Naive thymus-derived CD4-positive, alpha-beta T cell (primary cell): Measurements from ENCODE around the gene KCNH1. TPM values are rescaled to one million over a fixed set of nuclear protein-coding genes. Genes with fewer than 3 reads are reported as not detected.

Experiments used
- ATAC-seq: fragments of 150-1000 bp; cut with Tn5 transposase; 2 replicates; pipeline ENCODE4 v1.10.0; 2021; ENCODE audit warnings: mild to moderate bottlenecking, moderate library complexity
- CTCF ChIA-PET: fragments of 350-600 bp; sonication (Branson Sonifier 250); formaldehyde crosslinking; loops from one replicate; lab custom pipeline; 2021; ENCODE audit warnings: antibody characterized with exemption; lab: Charles Lee
- POLR2A ChIA-PET: fragments of 350-600 bp; sonication (Branson Sonifier 250); formaldehyde crosslinking; loops from one replicate; lab custom pipeline; 2021; ENCODE audit warnings: antibody characterized with exemption, inconsistent platforms; lab: Charles Lee
- DNase-seq, 9 donors: peaks; one replicate each; pipeline versions ENCODE4 v3.0.0 to v3.0.0-alpha.2; 2020 to 2022; ENCODE audit warnings: mixed read lengths in 1 of 9
- H3K27ac ChIP-seq: one replicate; pipeline ENCODE4 v1.7.0; 2013; ENCODE audit warnings: mild to moderate bottlenecking, low read depth, low read length, moderate library complexity
- H3K27me3 ChIP-seq, 2 donors: one replicate each; pipeline ENCODE4 v1.7.0; 2013; ENCODE audit warnings: low read length in 2 of 2, mild to moderate bottlenecking in 2 of 2, moderate library complexity in 2 of 2; ENCODE audit not compliant: control insufficient read depth in 2 of 2, insufficient read depth in 2 of 2
- H3K36me3 ChIP-seq, 3 experiments: 1 replicate in 2 of 3; 2 replicates in 1 of 3; pipeline ENCODE4 v1.7.0; 2013; ENCODE audit warnings: low read length in 3 of 3, mild to moderate bottlenecking in 3 of 3, moderate library complexity in 1 of 3; ENCODE audit not compliant: insufficient read depth in 3 of 3, control insufficient read depth in 2 of 3
- H3K4me1 ChIP-seq, 2 donors: one replicate each; pipeline ENCODE4 v1.7.0; 2013; ENCODE audit warnings: low read length in 2 of 2, mild to moderate bottlenecking in 2 of 2, moderate library complexity in 1 of 2; ENCODE audit not compliant: control insufficient read depth in 2 of 2, insufficient read depth in 2 of 2
- H3K4me3 ChIP-seq: 2 replicates; pipeline ENCODE4 v1.7.0; 2013; ENCODE audit warnings: mild to moderate bottlenecking, low read length
- H3K9me3 ChIP-seq, 3 experiments: 1 replicate in 2 of 3; 2 replicates in 1 of 3; pipeline ENCODE4 v1.7.0; 2013; ENCODE audit warnings: low read length in 3 of 3; ENCODE audit not compliant: control insufficient read depth in 2 of 3
- H3K27ac Mint-ChIP-seq, 9 donors: one replicate each; pipeline ENCODE4 v1.8.0; 2020 to 2022; ENCODE audit warnings: mixed read lengths in 9 of 9, mild to moderate bottlenecking in 8 of 9, moderate library complexity in 5 of 9, inconsistent platforms in 2 of 9
- H3K27me3 Mint-ChIP-seq, 5 donors: one replicate each; pipeline ENCODE4 v1.8.0; 2021 to 2022; ENCODE audit warnings: mixed read lengths in 5 of 5, mild to moderate bottlenecking in 1 of 5
- H3K36me3 Mint-ChIP-seq, 5 donors: one replicate each; pipeline ENCODE4 v1.8.0; 2020 to 2022; ENCODE audit warnings: mixed read lengths in 5 of 5, mild to moderate bottlenecking in 3 of 5, inconsistent platforms in 1 of 5
- H3K4me1 Mint-ChIP-seq, 7 donors: one replicate each; pipeline ENCODE4 v1.8.0; 2020 to 2022; ENCODE audit warnings: mixed read lengths in 7 of 7, mild to moderate bottlenecking in 3 of 7, inconsistent platforms in 1 of 7
- H3K4me3 Mint-ChIP-seq, 10 donors: one replicate each; pipeline ENCODE4 v1.8.0; 2020 to 2022; ENCODE audit warnings: mild to moderate bottlenecking in 10 of 10, mixed read lengths in 10 of 10, moderate library complexity in 6 of 10, inconsistent platforms in 2 of 10
- H3K9me3 Mint-ChIP-seq, 11 donors: one replicate each; pipeline ENCODE4 v1.8.0; 2020 to 2022; ENCODE audit warnings: mixed read lengths in 11 of 11, mild to moderate bottlenecking in 4 of 11, inconsistent platforms in 1 of 11, moderate library complexity in 1 of 11
- intact Hi-C, 2 donors: fragments of 100-400 bp; cut with micrococcal nuclease; formaldehyde crosslinking; loops; one replicate each; pipeline ENCODE4 v1.15.1; 2023
- polyA plus RNA-seq, 2 donors: library from polyadenylated mRNA; unstranded; fragments of 300-500 nt; fragmentation: Illumina TruSeq; gene quantifications; one replicate each; pipeline ENCODE4 v1.2.3, GENCODE V29; 2021
- total RNA-seq, 6 experiments: library from RNA in 5 of 6; stranded (reverse) in 5 of 6; gene quantifications; 1 replicate in 5 of 6; 2 replicates in 1 of 6; pipeline ENCODE4 v1.2.3 and lab custom pipeline; 2021 to 2026

The KCNH1 gene
- total and polyA plus RNA-seq, 7 experiments from 2014 or later = not detected

DNA sequence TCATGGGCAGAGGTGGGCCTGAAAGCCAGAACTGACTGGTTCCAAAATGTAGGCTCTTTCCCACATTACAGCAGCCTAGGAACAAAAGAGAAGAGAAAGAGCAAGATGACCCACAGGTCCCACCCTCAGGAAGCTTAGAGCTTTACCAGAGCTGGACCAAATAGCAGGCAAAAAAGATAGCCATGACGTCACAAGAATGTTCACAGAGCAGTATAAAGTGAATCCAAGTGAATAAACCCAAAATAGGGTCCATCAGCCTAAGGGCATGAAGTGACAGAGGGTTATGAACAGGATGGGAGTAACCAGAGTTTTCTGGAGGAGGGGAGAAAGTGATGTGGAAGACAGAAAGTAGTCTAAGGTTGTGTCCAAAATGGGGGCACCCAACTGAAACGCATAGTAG lies 221.2 kb downstream of the KCNH1 start:
- Histone ChIP-seq H3K27me3 (no peaks in the 10 kb centered on the region), H3K27ac (no peak overlapping the region), H3K36me3 (no peaks in the 10 kb centered on the region), H3K4me1 (no peaks in the 10 kb centered on the region), H3K4me3 (no peak overlapping the region), H3K9me3 (no peaks in the 10 kb centered on the region)
- Mint-ChIP-seq H3K4me1 (no peaks in the 10 kb centered on the region), H3K27me3 (peaks cover 5 to 30% (median 24%) of the 10 kb centered on the region in 5 donors), H3K36me3 (no peaks in the 10 kb centered on the region), H3K9me3 (no peaks in the 10 kb centered on the region), H3K27ac (no peak overlapping the region), H3K4me3 (no peak overlapping the region)
- intact Hi-C loops = no loop called here
- ChIA-PET POLR2A (no interaction called here), CTCF (no interaction called here)
- DNase-seq (no peak), ATAC-seq (no peak)

DNA sequence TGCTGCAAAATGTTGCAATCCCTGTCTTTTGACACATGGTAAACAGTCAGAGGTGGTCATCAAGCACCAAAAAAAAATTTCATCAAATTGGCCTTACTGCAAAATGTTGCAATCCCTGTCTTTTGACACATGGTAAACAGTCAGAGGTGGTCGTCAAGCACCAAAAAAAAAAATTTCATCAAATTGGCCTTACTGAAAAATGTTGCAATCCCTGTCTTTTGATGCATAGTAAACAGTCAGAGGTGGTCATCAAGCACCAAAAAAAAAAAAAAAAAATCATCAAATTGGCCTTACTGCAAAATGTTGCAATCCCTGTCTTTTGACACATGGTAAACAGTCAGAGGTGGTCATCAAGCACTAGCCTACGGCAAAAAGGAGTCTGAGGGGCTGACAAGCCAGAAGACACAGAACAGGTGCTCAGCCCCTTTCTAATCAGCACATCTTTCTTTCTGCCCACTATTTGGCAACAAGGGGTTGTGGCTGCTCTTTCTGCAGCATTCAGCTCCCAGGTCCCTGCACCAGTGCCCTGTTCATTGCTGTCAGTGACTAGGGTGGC lies 223.8 kb downstream of the KCNH1 start:
- Histone ChIP-seq H3K27me3 (no peaks in the 10 kb centered on the region), H3K27ac (no peak overlapping the region), H3K4me3 (no peak overlapping the region), H3K4me1 (no peaks in the 10 kb centered on the region), H3K9me3 (no peaks in the 10 kb centered on the region), H3K36me3 (no peaks in the 10 kb centered on the region)
- intact Hi-C loops = no loop called here
- no peaks in the 10 kb centered on the region for H3K36me3 Mint-ChIP-seq
- DNase-seq (no peak), ATAC-seq (no peak)
- H3K4me1 Mint-ChIP-seq = peaks cover 0 to 5% (median 0%) of the 10 kb centered on the region in 7 donors
- no peak overlapping the region for H3K27ac Mint-ChIP-seq
- ChIA-PET POLR2A (no interaction called here), CTCF (no interaction called here)
- no peaks in the 10 kb centered on the region for H3K9me3 Mint-ChIP-seq
- H3K27me3 Mint-ChIP-seq = peaks cover 3 to 37% (median 33%) of the 10 kb centered on the region in 5 donors
- no peak overlapping the region for H3K4me3 Mint-ChIP-seq

DNA sequence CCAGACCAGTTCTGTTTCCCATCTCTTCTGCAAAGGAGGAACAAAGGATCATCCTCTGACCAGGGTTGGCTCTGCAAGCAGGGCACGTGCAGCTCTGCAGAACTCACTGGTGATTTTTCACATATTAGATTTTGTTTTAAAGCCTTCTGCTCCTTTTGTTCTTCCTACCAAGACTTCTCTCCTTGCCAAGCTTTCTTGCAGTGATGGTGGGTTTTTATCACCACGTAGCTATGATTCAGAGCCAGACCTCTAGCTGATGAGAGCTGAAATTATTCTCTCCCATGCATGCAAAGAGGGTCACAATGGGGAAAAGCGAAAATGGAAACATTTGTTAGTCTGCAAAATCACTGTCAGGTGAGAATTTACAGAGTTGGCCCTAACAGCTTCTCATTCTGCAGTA lies 225.2 kb downstream of the KCNH1 start:
- no peak overlapping the region for H3K27ac ChIP-seq
- Mint-ChIP-seq H3K27ac (no peak overlapping the region), H3K36me3 (no peaks in the 10 kb centered on the region), H3K4me3 (no peak overlapping the region), H3K9me3 (no peaks in the 10 kb centered on the region), H3K27me3 (peaks cover 3 to 41% (median 36%) of the 10 kb centered on the region in 5 donors), H3K4me1 (peaks cover 0 to 6% (median 0%) of the 10 kb centered on the region in 7 donors)
- no peak for ATAC-seq
- intact Hi-C loops = no loop called here
- no peak for DNase-seq
- H3K4me1 ChIP-seq = no peaks in the 10 kb centered on the region
- no peaks in the 10 kb centered on the region for H3K9me3 ChIP-seq
- CTCF ChIA-PET = no interaction called here
- no peaks in the 10 kb centered on the region for H3K36me3 ChIP-seq
- H3K27me3 ChIP-seq = no peaks in the 10 kb centered on the region
- POLR2A ChIA-PET = no interaction called here
- no peak overlapping the region for H3K4me3 ChIP-seq

DNA sequence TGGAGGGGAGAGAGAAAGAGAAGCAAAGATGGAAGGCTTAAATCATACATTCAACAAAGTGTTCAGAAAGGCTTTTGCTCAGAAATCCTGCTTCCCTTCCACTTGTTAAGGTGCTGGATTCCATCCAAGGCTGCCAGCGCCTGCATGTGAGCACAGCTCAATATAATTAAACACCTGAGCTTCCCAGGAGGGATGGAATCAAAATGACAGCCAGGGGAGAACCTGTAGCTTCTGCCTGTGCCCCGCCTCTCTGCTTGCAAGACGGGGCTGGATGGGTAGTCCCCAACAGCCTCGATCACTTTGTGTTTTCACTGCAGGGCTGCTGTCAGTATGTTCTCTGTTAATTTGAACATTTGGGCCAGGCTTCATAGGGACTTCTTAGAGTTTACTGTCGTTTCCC lies 225.7 kb downstream of the KCNH1 start:
- ChIA-PET POLR2A (no interaction called here), CTCF (no interaction called here)
- Histone ChIP-seq H3K4me3 (no peak overlapping the region), H3K27me3 (no peaks in the 10 kb centered on the region), H3K9me3 (no peaks in the 10 kb centered on the region), H3K36me3 (no peaks in the 10 kb centered on the region), H3K4me1 (no peaks in the 10 kb centered on the region), H3K27ac (no peak overlapping the region)
- DNase-seq (no peak), ATAC-seq (no peak)
- H3K9me3 Mint-ChIP-seq = no peaks in the 10 kb centered on the region
- intact Hi-C loops = no loop called here
- H3K36me3 Mint-ChIP-seq = no peaks in the 10 kb centered on the region
- no peak overlapping the region for H3K4me3 Mint-ChIP-seq
- peaks cover 3 to 41% (median 37%) of the 10 kb centered on the region in 5 donors for H3K27me3 Mint-ChIP-seq
- H3K4me1 Mint-ChIP-seq = peaks cover 0 to 6% (median 0%) of the 10 kb centered on the region in 7 donors
- no peak overlapping the region for H3K27ac Mint-ChIP-seq

DNA sequence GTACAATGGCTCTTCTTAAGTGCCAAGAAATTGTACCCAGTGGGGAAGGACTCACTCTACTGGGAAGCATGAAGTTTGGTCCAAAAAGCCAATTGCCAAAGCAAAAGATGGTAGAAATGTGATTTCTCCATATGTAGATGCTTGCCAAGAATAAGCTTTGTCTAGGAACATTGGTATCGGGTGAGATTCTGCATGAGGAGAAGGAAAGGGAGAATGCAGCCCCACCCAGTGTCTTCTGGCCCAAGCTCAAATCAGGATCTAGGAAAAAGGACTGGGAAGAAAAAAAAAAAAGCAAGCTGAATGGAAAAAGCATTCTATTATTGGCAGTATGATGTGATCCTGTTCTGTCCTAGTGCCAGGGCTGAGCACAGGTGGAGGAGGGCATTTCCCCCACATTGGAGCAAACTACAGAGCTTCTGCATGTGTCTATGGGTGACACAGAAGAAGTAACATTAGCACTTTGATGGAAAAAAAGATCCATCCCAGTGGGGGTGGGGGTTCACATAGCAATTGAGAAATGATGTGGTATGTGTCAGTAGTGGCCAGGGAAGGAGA lies 226.6 kb downstream of the KCNH1 start:
- no peaks in the 10 kb centered on the region for H3K36me3 ChIP-seq
- DNase-seq = no peak
- ChIA-PET POLR2A (no interaction called here), CTCF (no interaction called here)
- Mint-ChIP-seq H3K4me1 (peaks cover 0 to 6% (median 0%) of the 10 kb centered on the region in 7 donors), H3K27ac (no peak overlapping the region), H3K27me3 (peaks cover 10 to 46% (median 43%) of the 10 kb centered on the region in 5 donors), H3K9me3 (no peaks in the 10 kb centered on the region), H3K4me3 (no peak overlapping the region), H3K36me3 (no peaks in the 10 kb centered on the region)
- H3K9me3 ChIP-seq = no peaks in the 10 kb centered on the region
- H3K27ac ChIP-seq = no peak overlapping the region
- intact Hi-C loops = no loop called here
- H3K27me3 ChIP-seq = no peaks in the 10 kb centered on the region
- ATAC-seq = no peak
- H3K4me1 ChIP-seq = no peaks in the 10 kb centered on the region
- no peak overlapping the region for H3K4me3 ChIP-seq

DNA sequence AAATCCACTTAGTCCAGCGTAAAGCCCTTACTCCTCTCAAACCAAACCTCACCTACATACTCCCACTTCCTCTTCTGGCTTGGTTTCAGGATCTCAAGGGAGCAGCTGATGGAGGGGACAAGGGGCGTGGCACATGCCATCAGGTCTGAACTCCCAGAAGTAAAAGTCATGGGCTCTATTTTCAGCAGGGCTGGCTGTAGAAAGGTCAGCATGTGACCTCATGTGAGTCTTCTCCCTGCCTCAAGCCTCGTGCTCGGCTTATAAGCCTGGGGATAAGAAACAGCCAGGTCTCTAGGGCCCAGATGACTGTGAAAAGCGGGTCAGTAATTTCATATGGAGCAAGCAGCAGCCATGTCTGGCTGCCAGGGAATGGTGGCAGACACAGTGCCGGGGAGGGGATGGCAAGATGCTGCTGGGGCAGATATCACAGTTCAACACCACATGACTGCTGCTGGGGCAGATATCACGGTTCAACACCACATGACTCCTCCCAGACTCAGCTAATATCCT lies 227.9 kb downstream of the KCNH1 start:
- ATAC-seq (no peak), DNase-seq (no peak)
- POLR2A ChIA-PET = no interaction called here
- H3K27me3 Mint-ChIP-seq = peaks cover 13 to 53% (median 44%) of the 10 kb centered on the region in 5 donors
- H3K27me3 ChIP-seq = no peaks in the 10 kb centered on the region
- no peaks in the 10 kb centered on the region for H3K9me3 ChIP-seq
- CTCF ChIA-PET = no interaction called here
- no peaks in the 10 kb centered on the region for H3K4me1 ChIP-seq
- H3K4me1 Mint-ChIP-seq = peaks cover 0 to 6% (median 0%) of the 10 kb centered on the region in 7 donors
- H3K9me3 Mint-ChIP-seq = no peaks in the 10 kb centered on the region
- H3K36me3 ChIP-seq = no peaks in the 10 kb centered on the region
- H3K27ac ChIP-seq = no peak overlapping the region
- no peak overlapping the region for H3K4me3 Mint-ChIP-seq
- intact Hi-C loops = no loop called here
- H3K36me3 Mint-ChIP-seq = no peaks in the 10 kb centered on the region
- H3K27ac Mint-ChIP-seq = no peak overlapping the region
- no peak overlapping the region for H3K4me3 ChIP-seq

DNA sequence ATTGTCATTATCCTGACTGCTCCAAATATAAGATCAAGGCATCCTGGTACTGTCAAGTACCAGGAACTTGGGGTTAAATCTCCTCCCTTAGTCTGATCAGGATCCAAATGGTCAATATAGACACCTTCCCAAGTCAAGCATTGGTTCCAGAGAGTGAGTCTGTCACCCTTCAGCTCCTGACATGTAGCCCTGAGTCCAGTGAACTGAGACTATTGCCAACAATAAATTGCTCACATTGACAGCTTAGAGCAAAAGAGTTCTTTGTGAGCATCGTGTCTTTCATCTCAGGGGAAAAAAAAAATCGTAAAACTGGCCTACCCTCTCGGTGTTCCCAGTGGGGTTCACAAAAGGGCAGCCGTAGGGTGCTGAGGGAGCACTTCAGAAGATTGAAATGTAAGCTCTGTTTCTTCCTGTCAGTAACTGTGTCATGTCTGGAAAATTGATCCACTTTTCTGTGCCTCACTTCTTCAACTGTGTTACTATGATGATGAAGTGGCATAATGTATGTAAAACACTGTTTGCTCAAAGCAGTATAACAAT lies 228.5 kb downstream of the KCNH1 start:
- Mint-ChIP-seq H3K9me3 (no peaks in the 10 kb centered on the region), H3K36me3 (no peaks in the 10 kb centered on the region), H3K4me1 (peaks cover 0 to 6% (median 0%) of the 10 kb centered on the region in 7 donors), H3K27me3 (peaks cover 15 to 51% (median 40%) of the 10 kb centered on the region in 5 donors), H3K4me3 (no peak overlapping the region), H3K27ac (no peak overlapping the region)
- H3K9me3 ChIP-seq = no peaks in the 10 kb centered on the region
- POLR2A ChIA-PET = no interaction called here
- ATAC-seq (no peak), DNase-seq (no peak)
- CTCF ChIA-PET = no interaction called here
- intact Hi-C loops = no loop called here
- no peaks in the 10 kb centered on the region for H3K4me1 ChIP-seq
- H3K27me3 ChIP-seq = no peaks in the 10 kb centered on the region
- no peak overlapping the region for H3K27ac ChIP-seq
- no peaks in the 10 kb centered on the region for H3K36me3 ChIP-seq
- no peak overlapping the region for H3K4me3 ChIP-seq
